NCI-H2107 (cell line): Measurements from ENCODE around the gene MTA1.

Experiments
- DNase-seq: peaks from one replicate; lab custom pipeline; 2025; lab: John Stamatoyannopoulos, UW

The MTA1 gene

GRCh38 chr14:105424861-105425260 is 5.2 kb downstream of the MTA1 start:
- DNase-seq, result no peak

- no peak for DNase-seq
Observed at GRCh38 chr14:105425823-105426247, 6.2 kb downstream of the MTA1 start.

GRCh38 chr14:105426416-105427130 is 6.9 kb downstream of the MTA1 start:
- no peak for DNase-seq

GRCh38 chr14:105427412-105427811 is 7.8 kb downstream of the MTA1 start:
- DNase-seq, result no peak

- DNase-seq, result no peak
Observed at GRCh38 chr14:105427936-105428485, 8.4 kb downstream of the MTA1 start.

- no peak for DNase-seq
Observed at GRCh38 chr14:105430042-105430441, 10.4 kb downstream of the MTA1 start.

GRCh38 chr14:105430565-105430964 is 10.9 kb downstream of the MTA1 start:
- no peak for DNase-seq

GRCh38 chr14:105431256-105431655 is 11.6 kb downstream of the MTA1 start:
- no peak for DNase-seq

GRCh38 chr14:105432657-105433056 is 13.0 kb downstream of the MTA1 start:
- no peak for DNase-seq

GRCh38 chr14:105433161-105433605 is 13.6 kb downstream of the MTA1 start:
- no peak for DNase-seq

- DNase-seq, result no peak
Observed at GRCh38 chr14:105436402-105436801, 16.8 kb downstream of the MTA1 start.

- DNase-seq, result no peak
Observed at GRCh38 chr14:105436891-105437722, 17.5 kb downstream of the MTA1 start.

GRCh38 chr14:105437723-105438500 is 18.3 kb downstream of the MTA1 start:
- DNase-seq, result no peak

- DNase-seq, result no peak
Observed at GRCh38 chr14:105439179-105439578, 19.6 kb downstream of the MTA1 start.

- DNase-seq, result no peak
Observed at GRCh38 chr14:105439710-105440553, 20.3 kb downstream of the MTA1 start.

GRCh38 chr14:105440554-105440900 is 20.9 kb downstream of the MTA1 start:
- DNase-seq, result no peak

- DNase-seq, result no peak
Observed at GRCh38 chr14:105440992-105441391, 21.4 kb downstream of the MTA1 start.

GRCh38 chr14:105442125-105442524 is 22.5 kb downstream of the MTA1 start:
- DNase-seq, result no peak

GRCh38 chr14:105442834-105443233 is 23.2 kb downstream of the MTA1 start:
- DNase-seq, result no peak

- DNase-seq, result no peak
Observed at GRCh38 chr14:105444859-105445258, 25.2 kb downstream of the MTA1 start.

GRCh38 chr14:105445290-105445689 is 25.7 kb downstream of the MTA1 start:
- no peak for DNase-seq
